Stimulated activated CD4-positive, alpha-beta T cell treated with anti-CD3 and anti-CD28 coated beads, Interleukin-12 subunit alpha, Interleukin-12 subunit beta, amount 100 ng/mL, for 4 hours (primary cell): ENCODE results near the gene AHNAK2.
"Not testable (repeated sequence)": the region's sequence is repeated elsewhere in the genome, so short reads cannot be mapped to it uniquely, and the experiment has no call there.

Source experiments
- DNase-seq: peaks from one replicate; pipeline ENCODE4 v3.0.0-alpha.2; 2020

AHNAK2 gene

DNA sequence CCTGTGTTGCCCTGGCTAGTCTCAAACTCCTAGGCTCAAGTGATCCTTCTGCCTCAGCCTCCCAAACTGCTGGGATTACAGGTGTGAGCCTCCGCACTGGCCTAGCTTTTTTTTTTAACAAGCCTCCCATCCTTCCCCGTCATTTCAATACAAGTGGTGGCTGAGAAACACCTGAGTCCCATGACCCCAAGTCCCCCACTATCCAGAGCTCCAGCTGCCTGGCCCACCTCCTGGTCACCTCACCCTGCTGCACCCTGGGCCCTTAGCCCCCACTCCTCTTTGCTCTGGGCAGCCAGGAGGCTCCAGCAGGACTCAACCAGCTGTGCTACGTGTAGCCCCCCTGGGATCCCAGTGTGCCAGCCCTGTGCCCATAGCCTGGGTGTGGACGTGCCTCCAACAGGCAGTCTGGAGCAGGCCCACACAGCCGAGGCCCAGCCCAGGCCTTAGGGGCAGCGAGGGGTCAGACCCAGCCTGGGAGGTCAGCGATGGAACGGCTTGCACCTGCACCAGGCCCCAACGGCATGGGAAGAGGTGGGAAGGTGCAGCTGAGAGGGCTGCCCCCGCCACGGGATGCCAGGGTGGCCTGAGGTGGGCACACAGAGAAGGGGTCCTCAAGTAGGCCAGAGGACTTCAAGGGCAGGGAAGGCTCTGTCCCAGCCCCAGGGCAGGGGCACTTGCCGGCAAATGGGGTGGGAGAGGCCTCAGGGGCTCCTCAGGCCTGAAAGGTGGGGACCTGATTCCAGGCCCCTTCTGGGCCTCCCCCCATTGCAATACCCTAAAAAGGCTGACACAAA is 6.5 kb downstream of the AHNAK2 start:
- DNase-seq = no peak

DNA sequence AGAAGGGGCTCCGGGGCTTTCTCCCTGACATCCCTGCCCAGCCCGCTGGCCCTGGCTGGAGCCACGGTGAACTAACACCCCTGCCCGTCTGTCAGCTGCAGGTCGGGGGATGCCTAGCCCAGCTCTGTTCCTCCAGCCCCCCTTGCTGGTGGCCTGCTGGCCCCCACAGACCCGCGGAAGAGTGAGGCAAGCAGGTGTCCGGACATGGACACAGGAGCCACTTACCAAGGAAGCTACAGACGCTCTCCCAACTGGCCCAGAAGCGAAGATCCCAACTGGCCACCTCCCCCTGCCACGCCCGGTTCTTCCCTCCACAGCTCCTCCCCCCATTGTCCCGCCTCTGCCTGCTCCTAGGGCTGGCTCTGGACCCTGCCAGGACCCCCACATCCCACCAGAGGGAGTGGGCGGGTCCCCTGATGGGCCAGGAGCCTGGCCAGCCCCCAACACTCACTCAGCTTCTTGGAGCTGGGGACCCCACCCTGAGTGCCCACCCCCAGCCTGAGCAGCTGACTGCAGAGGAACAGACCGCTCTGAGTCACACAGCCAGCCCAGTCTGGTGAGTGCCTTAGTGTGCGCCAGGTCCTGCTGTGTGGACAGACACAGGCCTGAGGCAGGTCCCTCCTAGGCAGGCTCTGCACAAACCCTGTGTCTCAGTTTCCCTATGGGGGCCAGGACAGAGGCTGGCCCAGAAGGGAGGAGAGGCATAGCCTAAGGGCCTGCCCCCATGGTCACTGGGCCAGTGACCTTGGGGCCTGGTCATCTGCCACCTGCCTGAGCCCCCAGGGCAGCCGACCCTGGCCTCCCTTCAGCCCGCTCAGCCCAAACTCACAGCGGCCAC is 7.7 kb downstream of the AHNAK2 start:
- DNase-seq = no peak

DNA sequence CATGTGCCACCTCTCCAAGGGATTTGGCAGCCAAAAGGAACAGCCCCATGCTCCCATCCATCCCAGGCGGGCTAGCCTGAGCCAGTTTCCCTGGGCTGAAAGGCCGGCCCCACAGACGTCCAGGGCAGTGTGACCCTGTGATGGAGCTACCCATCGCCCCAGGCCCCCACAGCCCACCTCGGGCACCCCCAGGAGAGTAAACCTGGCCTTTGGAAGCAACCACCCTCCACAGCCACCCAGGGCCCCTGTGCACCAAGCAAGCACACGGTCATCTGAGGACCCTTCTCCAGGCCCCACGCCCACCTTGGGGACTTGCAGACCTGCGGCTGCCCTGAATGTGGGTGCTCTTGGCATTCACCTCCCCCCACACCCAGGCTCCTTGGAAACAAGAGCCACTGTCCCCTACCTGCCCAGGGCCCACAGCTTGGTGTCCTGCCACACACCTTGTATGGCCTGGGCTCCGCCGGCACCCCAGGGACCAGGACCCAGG is 8.4 kb downstream of the AHNAK2 start:
- DNase-seq = no peak

DNA sequence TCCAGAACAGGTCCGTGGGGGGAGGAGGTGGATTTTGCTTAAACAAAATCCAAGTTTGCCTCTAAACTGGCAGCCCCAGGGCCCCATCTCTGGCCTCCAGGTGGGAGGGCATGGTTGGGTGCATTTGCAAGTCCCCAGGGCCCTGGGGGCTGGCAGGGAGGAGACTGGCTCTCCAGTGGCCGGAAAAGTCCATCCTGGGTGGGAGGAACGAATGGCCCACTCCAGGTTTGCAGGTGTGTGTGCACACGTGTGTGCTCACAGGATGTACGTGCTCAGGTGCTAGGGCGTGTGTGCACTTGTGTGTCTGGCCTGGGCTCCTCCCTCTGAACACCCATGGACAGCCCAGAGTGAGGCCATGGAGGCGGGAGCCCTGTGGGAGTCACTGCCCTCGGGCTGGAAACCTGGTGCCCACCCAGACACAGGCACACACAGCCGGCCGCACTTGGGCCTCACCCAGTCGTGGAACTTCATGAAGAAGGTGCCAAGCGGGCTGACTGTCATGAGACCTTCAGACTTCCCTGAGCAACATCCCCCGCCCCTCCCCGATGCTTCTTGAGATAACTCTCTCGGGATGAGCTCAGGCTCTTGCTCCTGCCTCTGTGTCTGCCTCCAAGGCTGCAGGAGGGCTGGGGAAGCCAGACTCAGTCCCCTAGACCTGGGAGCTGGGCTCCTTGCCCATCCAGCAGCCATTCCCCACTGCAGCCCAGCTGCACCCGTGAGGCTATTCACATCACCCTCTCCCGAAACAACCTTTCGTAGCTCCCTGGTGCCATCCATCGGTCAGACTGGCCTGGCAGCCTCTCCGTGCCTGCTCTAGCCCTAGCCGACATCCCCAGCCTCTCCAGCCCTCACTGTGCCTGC is 9.4 kb downstream of the AHNAK2 start:
- DNase-seq = no peak

DNA sequence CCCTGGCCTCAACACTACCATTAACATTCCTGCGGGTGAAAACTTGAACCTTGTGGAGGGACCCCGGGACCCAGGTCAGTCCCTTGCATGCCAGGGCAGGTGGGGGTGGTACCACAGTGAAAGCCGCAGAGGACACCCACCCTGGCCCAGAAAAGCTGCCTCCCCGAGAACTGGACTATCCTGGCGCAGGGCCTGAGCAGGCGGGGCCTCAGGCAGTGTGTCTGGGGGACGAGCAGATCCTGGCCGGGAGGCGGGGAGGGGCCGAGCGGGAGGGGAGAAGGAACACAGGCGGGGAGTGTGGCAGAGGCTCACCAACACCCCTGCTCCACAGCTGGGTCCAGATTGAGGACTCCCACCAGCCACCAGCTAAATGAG is 10.0 kb downstream of the AHNAK2 start:
- no peak for DNase-seq

DNA sequence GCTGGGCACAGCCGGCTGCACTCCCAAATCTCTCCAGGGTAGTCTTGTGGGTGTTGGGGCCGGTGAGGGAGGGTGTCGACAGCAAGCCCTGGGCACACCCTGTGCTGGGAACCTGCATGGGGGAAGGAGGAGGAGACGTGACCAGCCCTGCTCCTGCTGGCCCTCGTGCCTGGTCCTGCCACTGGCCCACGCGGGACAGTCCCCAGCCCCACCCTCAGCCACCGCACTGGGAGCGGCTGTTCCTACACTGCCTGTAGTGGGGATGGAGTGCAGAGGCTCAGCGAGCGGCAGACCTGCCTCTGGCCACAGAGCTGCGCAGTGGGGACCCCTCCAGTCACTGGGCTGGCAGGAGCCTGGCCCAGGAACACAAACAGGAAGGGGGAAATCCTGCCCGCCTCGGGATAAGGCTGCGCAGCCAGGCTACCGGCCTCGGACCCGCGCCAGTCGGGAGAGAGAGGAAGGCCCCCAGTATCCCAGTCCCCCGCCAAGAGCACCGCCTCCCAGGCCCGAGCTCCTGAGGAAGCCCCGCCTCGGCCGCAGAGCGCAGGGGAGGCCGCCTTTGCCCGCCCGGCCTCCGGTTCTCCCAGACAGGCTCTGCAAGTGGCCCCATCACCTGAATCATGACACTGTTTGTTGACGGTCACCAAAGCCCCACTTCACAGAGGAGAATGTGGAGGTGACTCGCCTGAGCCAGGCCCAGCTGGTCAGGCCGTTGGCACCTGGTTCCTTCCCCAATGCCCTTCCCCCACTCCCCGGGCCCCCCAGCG is 10.6 kb downstream of the AHNAK2 start:
- DNase-seq = no peak

DNA sequence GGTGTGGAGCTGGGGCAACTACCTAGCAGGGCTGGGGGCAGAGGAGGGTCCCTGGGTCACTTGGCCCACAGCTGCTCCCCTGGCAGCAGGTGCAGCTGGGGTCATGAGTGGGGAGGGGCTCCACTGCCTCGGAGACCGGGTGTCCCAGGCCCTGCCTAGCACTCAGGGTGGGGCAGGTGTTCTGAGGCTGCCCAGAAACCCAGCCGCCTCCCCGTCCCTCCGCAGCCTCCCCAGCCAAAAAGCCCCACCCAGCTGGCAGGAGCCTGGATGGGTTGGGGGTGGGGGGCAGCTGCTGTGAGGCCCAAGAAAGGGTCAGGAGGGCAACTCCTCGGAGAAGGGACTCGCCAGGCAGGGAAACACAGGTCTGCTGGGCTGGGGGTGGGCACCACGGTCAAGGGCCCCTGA is 11.2 kb downstream of the AHNAK2 start:
- no peak for DNase-seq

DNA sequence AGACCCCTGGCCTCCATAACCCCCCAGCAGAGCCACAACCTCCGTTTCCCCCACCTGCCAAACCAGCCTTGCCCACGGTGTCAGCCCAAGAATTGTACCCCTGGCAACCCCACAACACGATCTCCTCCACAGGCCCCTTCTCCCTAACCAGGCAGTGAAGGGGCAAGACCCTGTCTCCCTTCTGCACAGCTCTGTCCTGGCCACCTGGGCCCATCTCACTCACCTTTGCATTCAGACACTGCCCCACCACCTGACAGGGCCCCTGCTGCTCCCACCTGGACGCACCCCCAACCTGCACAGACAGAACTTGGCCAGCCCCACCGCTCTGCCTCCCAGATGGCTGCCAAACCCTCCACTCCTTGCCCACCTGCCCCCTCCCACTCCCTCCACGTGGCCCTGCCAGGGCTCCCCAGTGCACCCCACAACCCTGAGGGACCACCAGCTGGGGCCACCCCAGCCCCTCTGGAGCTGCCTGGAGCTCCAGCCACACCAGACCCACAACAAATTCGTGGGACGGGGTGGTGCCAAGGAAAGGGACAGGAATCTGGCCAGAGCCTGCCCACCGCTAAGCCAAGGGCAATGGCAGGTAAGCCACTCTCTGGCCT is 11.8 kb downstream of the AHNAK2 start:
- DNase-seq = no peak

DNA sequence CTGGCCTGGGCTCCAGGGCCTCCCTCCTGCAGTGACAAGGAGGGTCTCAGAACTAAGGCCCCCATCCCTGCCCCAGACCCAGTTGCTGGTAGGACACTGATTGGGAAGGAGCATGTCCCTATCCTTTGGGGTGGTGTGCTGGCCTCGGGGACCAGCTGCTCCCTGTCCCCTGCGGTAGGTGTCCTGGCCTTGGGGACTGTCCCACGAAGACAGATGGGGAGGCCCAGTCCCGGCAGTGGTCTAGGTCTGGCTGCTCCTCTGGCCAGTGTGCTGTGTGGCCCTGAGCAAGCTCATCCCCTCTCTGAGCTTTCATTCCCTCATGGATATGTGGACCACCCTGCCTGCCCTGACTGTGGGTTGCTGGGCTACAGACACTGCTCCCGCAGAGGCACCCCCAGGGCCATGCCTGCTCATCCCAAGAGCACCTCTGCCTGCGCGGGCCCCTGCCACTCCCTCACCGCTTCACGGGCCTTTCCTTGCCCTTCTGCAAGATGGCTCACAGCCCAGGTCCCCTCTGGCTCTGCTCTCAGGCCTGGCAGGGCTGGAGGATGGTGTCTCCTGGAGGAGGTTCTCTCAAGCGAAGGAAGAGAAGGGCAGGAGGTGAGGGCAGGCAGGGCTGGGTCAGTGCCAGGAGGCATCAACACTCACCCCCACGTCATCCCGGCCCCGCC is 12.5 kb downstream of the AHNAK2 start:
- DNase-seq = no peak

DNA sequence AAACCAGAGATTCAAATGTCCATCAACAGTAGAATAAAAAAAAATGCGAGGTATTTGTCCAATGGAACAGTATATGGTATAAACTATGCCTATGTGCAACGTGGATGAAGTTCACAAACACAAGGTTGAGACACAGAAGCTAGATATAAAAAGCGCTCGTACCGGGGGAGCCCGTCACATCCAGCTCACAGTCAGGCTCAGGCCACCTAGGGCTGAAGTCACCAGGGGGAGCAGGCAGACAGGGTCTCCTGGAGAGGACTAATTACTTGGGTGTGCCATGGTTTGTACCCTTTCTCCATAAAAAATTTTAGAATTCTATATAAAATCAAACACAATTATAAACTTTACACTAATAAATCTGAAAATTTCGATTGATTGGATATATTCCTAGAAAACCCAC is 13.6 kb downstream of the AHNAK2 start:
- DNase-seq = no peak

DNA sequence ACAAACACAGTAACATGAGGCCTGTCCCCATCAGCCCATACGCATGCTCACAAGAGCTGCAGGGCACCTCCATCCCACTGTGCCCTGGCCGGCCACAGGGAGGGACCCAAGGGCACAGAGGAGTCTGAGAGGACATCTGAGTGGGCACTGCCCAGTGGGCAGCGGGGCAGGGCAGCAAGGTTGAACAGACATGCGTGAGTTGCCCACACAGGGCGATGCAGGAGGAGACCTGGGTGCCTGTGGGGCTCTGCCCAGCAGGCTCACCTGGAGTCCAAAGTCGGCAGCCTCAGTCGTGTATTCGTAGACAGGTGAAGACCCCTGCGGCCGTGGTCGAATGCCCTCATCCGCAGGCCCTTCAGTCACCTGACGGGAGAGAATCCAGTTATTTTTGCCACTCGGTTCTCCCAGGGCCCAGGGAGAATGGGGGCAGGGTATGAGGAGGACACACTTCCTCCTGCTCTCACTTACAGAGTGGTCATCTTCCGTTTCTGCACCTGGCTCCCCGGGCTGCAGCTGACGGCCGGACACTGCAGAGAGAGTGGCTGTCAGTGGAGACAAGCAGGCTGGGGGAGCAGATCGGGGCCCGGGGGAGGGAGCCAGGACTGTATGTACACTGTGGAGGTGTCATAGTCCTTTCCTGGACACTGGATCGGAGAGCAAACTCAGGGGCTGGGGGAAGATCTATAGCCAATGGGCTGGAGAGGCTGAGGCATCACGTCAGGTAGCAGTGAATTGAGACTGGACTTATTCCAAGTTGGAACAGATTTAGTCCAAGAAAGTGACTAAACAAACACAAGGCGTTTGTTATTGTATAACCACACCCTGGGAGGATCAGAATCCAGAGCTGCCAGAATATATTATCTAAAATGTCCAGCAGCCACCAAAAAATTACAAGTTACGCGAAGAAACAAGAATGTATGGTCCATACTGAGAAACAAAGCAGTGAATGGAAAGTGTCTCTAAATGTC is 20.7 kb downstream of the AHNAK2 start:
- DNase-seq = no peak

DNA sequence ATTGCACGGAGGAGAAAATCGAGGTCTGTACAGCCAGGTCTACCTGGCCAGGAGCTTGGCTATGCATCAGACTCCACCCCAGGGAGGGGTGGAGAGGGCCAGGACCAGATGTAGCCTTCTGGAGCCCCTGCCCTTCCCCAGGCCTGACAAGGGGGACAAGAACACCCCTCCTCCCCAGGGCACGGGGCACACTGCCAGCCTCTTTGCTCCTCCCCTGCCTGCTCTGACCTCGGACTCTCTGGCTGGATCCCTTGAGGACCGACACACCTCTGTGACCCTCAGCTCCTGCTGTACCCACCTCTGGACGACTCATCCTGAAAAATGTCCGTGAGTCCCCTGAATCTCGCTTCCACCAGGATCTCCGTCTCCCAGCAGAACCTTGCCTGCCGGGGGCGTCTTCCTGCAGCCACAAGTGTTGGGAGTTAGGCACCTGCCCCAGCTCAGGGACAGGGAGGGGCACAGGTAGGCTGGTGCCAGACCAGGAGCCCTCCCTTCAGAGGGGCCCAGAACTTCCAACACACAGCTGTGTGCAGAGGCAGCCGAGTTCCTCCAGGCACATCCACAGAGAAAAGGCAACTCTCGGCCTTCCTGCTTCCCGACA is 21.8 kb downstream of the AHNAK2 start:
- no peak for DNase-seq

DNA sequence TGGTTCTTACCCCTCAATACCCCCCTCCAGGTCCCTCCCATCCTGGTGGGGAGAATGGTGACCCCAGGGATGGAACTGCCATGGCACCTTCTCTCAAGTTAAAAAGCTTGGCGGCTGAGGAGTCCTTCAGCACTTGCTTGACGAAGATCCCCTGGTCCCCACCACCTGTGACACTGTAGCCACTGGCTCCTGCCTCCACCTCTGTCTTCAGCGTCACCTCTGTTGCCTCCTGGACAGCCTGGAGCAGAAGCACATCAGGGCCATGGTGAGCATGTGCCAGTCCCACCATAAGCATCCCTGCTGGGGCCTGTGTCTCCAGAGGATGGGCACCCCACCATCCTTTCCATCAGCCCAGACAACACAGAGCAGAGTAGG is 22.8 kb downstream of the AHNAK2 start:
- DNase-seq = no peak

DNA sequence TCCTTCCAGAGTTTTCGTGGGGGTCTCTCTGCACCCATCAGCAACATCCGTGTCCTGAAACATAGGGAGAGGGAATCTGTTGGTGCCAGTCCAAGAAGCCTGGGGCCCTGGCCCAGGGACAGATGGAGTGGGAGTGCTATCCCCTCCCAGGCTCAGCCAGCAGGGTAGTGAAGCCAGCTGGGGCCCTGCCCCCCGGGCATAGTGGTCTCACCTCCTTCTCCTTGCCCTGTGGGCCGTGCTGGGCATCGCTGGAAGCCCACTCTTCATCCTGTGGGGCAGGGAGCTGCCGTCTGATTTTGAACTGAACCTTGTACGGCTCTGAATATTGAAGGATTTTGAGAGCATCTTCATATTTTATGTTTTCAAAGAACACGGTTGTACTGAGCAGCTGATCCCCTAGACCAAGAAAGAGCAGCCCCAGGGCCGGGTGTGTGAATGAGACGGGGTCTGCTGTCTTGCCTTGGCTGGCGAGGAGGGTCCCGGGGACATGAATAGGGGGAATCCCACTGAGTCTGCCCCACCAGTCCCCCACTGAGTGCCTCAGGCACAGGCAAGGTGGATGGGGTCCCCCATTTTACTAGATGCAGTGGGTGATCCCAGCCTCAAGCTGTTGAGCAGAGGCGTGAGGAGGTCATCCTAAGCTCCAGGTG is 23.3 kb downstream of the AHNAK2 start:
- no peak for DNase-seq

DNA sequence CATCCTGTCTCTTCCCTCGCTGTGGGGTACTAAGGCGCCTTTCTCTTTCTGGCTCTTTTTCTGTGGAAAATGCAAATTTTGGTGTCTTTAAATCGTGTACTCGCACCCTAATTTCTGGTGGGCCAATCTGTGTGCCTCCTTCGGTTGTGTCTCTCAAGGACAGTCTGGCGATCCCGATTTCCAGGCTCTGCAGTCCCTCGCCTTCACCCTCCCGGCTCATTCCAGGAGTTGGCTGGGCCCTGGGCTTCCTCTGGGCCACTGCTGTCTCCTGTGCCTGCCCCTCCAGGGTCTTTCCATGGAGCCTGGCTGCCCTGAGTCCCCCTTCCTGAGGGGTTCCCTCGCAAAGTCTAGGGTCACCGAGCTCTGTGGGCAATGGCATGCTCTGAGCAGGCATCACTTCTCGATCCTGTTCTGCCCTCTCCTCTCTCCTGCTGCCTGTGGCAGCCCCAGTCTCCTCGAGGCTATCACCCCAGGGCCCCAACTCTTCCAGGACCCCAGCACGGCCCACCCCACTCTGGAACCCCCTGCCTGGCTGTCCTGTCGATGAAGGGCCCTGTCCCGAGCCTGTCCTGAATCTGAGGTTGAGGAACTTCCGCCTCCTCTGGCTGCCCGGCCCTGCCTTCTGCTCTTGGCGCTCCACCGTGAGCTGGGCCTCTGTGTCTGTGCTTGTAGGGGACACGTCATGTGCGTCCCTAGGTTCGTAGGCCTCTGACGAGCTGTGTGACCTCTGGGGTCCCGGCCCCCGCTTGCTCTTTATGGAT is 24.1 kb downstream of the AHNAK2 start:
- DNase-seq = no peak

DNA sequence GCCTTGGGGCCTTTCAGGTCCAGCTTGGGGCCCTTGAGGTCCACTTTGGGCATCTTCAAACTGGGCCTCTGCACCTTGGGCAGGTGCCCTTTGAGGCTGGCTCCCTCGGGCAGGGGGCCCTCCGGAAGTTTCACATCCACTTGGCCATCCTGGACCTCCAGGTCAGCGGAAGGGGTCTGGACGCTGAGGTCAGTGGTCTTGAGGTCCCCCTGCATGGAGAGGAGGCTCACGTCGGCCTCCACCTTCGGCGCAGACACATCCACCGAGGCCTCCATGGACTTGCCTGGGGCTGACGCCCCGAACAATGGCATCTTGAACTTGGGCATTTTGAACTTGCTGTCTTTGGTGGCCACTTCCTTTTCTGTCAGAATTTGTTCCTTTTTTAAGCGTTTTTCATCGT is 25.1 kb downstream of the AHNAK2 start:
- DNase-seq = no peak

DNA sequence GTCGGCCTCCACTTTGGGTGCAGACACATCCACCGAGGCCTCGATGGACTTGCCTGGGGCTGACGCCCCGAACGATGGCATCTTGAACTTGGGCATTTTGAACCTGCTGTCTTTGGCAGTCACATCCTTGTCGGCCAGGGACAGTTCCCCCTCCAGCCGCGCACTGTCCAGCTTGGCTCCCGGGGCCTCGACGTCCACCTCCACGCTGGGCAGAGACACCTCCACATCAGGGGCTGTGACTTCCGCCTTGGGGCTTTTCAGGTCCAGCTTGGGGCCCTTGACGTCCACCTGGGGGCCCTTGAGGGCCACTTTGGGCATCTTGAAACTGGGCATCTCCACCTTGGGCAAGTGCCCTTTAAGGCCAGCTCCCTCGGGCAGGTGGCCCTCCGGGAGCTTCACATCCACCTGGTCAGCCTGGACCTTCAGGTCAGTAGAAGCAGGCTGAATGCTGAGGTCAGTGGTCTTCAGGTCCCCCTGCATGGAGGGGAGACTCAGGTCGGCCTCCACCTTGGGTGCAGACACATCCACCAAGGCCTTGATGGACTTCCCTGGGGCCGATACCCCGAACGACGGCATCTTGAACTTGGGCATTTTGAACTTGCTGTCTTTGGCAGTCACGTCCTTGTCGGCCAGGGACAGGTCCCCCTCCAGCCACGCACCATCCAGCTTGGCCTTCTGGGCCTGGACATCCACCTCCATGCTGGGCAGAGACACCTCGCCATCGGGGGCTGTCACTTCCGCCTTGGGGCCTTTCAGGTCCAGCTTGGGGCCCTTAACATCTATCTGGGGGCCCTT is 26.1 kb downstream of the AHNAK2 start:
- not testable (repeated sequence) for DNase-seq

DNA sequence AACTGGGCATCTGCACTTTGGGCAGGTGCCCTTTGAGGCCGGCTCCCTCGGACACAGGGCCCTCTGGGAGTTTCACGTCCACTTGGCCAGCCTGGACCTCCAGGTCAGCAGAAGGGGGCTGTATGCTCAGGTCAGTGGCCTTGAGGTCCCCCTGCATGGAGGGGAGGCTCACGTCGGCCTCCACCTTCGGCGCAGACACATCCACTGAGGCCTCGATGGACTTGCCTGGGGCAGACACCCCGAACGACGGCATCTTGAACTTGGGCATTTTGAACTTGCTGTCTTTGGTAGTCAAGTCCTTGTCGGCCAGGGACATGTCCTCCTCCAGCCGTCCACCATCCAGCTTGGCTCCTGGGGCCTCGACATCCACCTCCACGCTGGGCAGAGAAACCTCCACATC is 27.5 kb downstream of the AHNAK2 start:
- not testable (repeated sequence) for DNase-seq
